Measurements from ENCODE around the gene C6orf132.

The C6orf132 gene

DNA sequence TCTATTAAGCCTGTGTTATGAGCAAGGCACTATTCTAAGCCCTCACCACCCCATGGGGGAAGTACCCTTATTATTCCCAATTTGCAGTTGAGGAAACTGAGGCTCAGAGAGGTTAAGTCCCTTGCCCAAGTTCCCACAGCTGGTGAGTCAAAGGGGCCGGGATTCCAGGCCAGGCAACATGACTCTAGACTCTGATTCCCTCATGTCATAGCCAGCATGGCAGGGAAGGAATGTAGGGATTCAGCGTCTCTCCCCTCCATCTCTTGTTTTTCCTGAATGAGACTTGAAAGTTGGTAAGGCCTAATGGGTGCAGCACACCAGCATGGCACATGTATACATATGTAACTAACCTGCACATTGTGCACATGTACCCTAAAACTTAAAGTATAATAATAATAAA is 6.7 kb downstream of the C6orf132 start:
- DNase-seq (ENCODE audit: low read depth in 4 of 4, low spot score in 1 of 4) = no peak

GRCh38 chr6:42135161-42135560 is 7.3 kb downstream of the C6orf132 start:
- DNase-seq (ENCODE audit: low read depth in 4 of 4, low spot score in 1 of 4) = no peak

GRCh38 chr6:42133926-42134325 is 8.5 kb downstream of the C6orf132 start:
- DNase-seq (ENCODE audit: low read depth in 4 of 4, low spot score in 1 of 4) = no peak

GRCh38 chr6:42131531-42131930 is 10.9 kb downstream of the C6orf132 start:
- DNase-seq (ENCODE audit: low read depth in 4 of 4, low spot score in 1 of 4) = no peak

- DNase-seq (ENCODE audit: low read depth in 4 of 4, low spot score in 1 of 4) = no peak
Measured at GRCh38 chr6:42129360-42129676, 13.1 kb downstream of the C6orf132 start.

- no peak for DNase-seq (ENCODE audit: low read depth in 4 of 4, low spot score in 1 of 4)
Measured at GRCh38 chr6:42128460-42129359, 13.7 kb downstream of the C6orf132 start.

GRCh38 chr6:42125663-42126062 is 16.8 kb downstream of the C6orf132 start:
- DNase-seq (ENCODE audit: low read depth in 4 of 4, low spot score in 1 of 4) = no peak

DNA sequence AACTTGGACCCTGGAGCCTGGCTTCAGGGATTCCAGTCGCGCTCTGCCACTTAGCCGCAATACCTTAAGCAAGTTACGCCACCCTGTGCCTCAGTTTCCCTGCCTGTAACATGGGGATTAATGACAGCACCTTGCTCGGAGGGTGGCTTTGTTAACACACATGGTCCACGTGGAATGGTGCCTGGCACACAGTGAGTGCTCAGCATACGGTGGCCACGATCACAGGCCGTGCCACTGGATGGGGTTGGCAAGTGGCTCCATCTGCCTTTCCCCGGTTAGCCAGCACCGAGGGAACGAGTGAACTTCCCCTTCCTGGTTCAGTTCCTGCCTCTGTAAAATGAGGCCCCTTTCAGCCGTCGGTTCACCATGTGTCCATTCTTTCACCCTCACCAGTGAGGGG is 17.2 kb downstream of the C6orf132 start:
- DNase-seq (ENCODE audit: low read depth in 4 of 4, low spot score in 1 of 4) = no peak

GRCh38 chr6:42124223-42124836 is 18.1 kb downstream of the C6orf132 start:
- no peak for DNase-seq (ENCODE audit: low read depth in 4 of 4, low spot score in 1 of 4)

DNA sequence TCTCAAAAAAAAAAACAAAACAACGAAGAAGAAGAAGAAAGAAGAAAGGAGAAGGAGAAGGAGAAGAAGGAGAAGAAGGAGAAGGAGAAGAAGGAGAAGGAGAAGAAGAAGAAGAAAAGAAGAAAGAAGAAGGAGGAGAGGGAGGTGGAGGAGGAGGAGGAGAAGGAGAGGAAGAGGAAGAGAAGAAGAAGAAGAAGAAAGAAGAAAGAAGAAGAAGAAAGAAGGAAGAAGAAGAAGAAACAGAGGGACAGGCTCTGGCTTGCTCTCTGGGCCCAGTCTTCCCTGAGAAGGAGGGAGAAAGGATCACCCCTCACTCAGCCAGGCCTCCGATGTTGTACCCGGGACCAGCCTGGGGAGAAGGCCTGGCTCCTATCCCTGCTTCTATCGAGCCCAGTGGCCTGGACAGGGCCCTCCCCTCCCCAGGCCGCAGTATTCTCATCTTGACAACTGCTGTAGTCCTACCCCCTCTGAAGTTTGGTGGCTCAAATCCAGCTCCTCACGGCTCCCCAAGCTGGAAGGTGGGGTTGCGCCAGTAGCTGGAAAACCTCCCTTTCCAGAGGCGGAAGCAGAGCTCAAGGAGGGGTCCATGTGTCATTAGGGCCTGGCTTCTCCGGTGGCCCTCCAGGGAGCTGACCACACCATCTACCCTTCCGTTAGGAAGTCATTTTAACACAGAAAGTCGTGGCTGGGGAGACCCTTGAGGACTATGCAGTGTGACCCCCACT is 18.9 kb downstream of the C6orf132 start:
- DNase-seq (ENCODE audit: low read depth in 4 of 4, low spot score in 1 of 4) = no peak

- no peak for DNase-seq (ENCODE audit: low read depth in 4 of 4, low spot score in 1 of 4)
Measured at GRCh38 chr6:42120895-42121865, 21.2 kb downstream of the C6orf132 start.

GRCh38 chr6:42118162-42119001 is 24.0 kb downstream of the C6orf132 start:
- no peak for DNase-seq (ENCODE audit: low read depth in 4 of 4, low spot score in 1 of 4)

DNA sequence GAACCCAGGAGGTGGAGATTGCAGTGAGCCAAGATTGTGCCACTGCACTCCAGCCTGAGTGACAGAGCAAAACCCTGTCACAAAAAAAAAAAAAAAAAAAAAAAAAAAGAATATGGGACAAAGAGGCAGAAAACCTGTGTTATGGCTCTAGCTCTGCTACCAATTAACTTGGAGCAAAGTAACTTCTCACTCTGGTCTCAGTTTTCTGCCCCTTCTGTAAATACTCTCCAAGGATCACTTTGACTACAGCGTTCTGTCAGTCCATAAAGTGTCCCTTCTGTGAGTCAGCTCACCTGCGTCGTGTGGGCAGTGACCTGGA is 24.6 kb downstream of the C6orf132 start:
- no peak for DNase-seq (ENCODE audit: low read depth in 4 of 4, low spot score in 1 of 4)

DNA sequence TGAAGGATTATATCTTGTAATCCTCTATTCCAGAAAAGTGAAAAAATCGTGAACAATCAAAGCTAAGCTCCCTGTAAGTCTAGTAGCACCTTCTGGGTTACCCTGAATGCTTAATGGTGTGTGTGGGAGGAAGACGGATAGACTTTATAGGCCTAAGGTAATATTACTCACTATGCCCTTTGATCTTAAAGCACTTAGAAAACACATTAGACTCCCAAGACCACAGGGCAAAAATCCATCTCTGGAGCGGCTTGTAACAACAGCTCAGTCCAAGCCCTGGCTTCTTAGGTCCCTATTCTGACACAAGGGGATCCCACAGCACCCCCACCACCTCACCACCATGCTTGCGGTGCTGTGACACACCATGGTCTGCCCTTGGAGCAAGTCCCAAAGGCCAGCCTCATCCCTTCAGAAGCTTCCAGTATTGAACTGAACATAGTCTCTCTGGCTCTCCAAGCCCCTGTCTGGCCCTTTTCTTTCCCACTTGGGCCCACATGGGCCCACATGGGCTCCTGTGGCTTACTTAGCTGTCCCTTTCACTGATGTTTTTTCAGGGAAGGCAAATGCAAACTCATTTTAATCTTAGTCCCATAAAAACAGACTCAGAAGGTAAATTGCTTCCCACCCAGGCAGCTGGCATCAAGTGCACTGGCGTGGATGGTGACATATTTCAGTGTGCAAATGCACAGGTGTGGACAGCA is 28.3 kb downstream of the C6orf132 start:
- no peak for DNase-seq (ENCODE audit: low read depth in 4 of 4, low spot score in 1 of 4)

DNA sequence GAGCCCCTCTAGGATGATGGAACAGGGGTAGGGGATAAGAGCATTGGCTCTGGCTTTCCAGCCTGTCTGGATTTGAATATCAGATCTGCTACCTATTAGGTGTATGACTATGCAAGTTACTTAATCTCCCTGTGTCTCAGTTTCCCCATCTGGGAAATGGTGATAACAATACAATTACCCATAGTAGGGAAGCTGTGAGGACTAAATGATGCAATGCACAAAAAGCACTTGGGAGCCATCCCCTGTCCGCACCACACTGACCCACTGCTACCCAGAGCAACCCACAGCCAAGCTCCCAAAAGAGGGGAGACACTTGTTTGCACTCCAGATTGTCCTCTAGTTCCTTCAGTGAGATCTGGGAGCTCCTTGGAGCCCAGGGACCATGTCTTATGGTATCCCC is 30.1 kb downstream of the C6orf132 start:
- DNase-seq (ENCODE audit: low read depth in 4 of 4, low spot score in 1 of 4) = no peak

- no peak for DNase-seq (ENCODE audit: low read depth in 4 of 4, low spot score in 1 of 4)
Measured at GRCh38 chr6:42110683-42111082, 31.7 kb downstream of the C6orf132 start.

DNA sequence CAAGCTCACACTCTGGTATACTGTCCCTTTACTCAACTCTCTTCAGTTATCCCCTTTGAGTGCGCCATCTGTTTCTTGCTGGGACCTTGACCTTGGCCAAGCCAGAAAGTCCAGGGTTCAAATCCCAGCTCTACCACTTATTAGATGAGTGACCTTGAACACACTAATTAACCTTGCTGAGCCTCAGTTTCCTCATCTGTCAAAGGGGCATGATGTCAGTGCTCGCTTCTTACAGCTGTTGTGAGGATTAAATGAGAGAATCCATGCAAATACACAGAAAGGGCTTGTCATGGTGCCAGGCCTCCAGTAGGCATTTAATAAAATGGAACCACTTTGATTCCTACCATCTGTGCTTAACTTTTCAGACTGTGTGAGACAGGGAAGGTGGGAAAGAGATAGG is 34.3 kb downstream of the C6orf132 start:
- DNase-seq (ENCODE audit: low read depth in 4 of 4, low spot score in 1 of 4) = no peak

DNA sequence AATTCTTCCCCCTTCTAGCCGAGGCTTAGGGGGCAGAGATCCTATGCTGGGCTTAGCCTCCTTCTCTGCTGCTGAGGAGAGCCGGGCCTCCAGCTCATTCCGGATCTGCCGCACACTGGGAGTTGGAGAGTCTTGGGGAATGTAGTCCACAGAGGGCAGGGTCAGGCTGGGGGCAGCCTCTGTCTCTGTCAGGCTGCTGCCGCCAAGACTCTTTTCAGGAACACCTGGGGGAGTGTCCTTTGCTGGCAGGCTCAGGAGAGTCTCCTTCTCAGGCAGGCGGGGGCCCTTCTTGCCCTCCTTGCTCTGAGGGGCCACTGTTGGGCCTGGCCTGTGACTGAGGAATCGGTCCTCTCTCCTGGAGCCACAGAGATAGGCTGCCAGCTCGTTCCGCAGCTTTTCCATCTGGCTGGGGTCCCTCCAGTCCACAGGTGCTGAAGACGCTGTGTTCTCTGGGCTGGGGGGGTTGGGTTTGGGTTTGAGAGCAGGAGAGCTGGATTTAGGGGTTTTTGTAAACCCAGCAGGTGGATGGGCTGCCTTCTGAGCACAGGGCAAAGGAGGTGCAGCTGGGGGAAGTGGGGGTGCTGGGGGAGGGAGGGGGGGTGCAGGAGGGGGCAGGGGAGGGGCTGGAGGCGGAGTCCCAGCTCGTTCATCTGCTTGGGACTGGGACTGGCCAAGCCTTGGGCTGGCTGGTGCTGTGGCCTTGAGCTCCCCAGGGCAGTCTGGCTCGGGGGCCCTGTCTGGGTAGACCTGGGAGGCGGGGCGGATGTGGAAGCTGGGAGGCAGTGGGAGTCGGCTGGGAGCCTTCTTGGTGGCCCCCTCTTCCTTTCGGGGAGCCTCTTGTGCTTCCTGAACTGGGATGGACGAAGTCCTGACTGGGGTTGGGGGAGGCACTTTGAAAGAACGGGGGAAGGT is 36.1 kb downstream of the C6orf132 start:
- DNase-seq (ENCODE audit: low read depth in 4 of 4, low spot score in 1 of 4) = no peak

DNA sequence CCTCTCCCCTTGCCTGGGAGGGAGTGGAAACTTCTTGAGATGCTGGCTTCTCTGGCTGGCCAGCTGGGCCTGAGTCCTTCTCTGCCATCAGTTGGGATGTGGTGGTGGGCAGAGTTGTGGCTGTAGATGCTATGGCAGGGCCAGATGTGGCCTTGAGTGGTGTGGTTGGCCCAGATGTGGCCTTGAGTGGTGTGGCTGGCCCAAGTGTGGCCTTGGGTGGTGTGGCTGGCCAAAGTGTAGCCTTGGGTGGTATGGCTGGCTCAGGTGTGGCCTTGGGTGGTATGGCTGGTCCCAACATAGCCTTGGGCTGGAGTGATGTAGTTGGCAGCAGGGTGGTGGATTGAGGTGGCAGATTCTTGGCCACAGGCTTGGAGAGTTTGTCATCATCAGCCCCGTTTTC is 36.7 kb downstream of the C6orf132 start:
- DNase-seq (ENCODE audit: low read depth in 4 of 4, low spot score in 1 of 4) = no peak
